Endodermal cell (in vitro differentiated cells): ENCODE data around the gene C2orf92. TPM values are rescaled to one million over a fixed set of nuclear protein-coding genes. Genes with fewer than 3 reads are reported as not detected.

Source experiments
- DNase-seq: peaks from one replicate; pipeline ENCODE4 v3.0.0-alpha.2; 2017
- H3K27ac ChIP-seq: 2 replicates; pipeline ENCODE4 v1.5.1; 2013; ENCODE audit warnings: mild to moderate bottlenecking, low read depth, low read length, moderate library complexity
- H3K27me3 ChIP-seq: 2 replicates; pipeline ENCODE4 v1.6.1; 2013; ENCODE audit warnings: mild to moderate bottlenecking, low read length, moderate library complexity; ENCODE audit not compliant: insufficient read depth, control insufficient read depth, poor library complexity, severe bottlenecking
- H3K36me3 ChIP-seq: 2 replicates; pipeline ENCODE4 v1.7.0; 2013; ENCODE audit warnings: mild to moderate bottlenecking, low read length, moderate library complexity; ENCODE audit not compliant: control insufficient read depth, insufficient read depth
- H3K4me1 ChIP-seq: one replicate; pipeline ENCODE4 v1.7.0; 2013; ENCODE audit warnings: low read length; ENCODE audit not compliant: control insufficient read depth, insufficient read depth
- H3K4me3 ChIP-seq: 2 replicates; pipeline ENCODE4 v1.5.1; 2013; ENCODE audit warnings: mild to moderate bottlenecking, low read length, moderate library complexity
- H3K9ac ChIP-seq: 2 replicates; pipeline ENCODE4 v1.6.1; 2013; ENCODE audit warnings: mild to moderate bottlenecking, low read length, moderate library complexity; ENCODE audit not compliant: poor library complexity, severe bottlenecking; ENCODE audit errors: extremely low read depth
- H3K9me3 ChIP-seq: 2 replicates; pipeline ENCODE4 v1.6.1; 2013; ENCODE audit warnings: mild to moderate bottlenecking, low read length, moderate library complexity; ENCODE audit not compliant: control insufficient read depth
- H3K27ac Mint-ChIP-seq: 2 replicates; pipeline ENCODE4 v1.8.0; 2020; ENCODE audit warnings: mixed read lengths
- H3K27me3 Mint-ChIP-seq: 2 replicates; pipeline ENCODE4 v1.8.0; 2021; ENCODE audit warnings: mild to moderate bottlenecking, mixed read lengths; ENCODE audit not compliant: insufficient read depth
- H3K36me3 Mint-ChIP-seq: 2 replicates; pipeline ENCODE4 v1.8.0; 2020; ENCODE audit warnings: low read depth, mixed read lengths
- H3K4me1 Mint-ChIP-seq: 2 replicates; pipeline ENCODE4 v1.8.0; 2020; ENCODE audit warnings: mixed read lengths
- H3K4me3 Mint-ChIP-seq: 2 replicates; pipeline ENCODE4 v1.8.0; 2020; ENCODE audit warnings: mild to moderate bottlenecking, moderate library complexity, mixed read lengths
- H3K9me3 Mint-ChIP-seq: 2 replicates; pipeline ENCODE4 v1.8.0; 2020; ENCODE audit warnings: mild to moderate bottlenecking, mixed read lengths
- WGBS, 2 experiments: methylation state at CpG; one replicate each; pipeline versions ENCODE4 v1.1.5 to v1.1.7; 2013; ENCODE audit warnings: missing lambda C conversion rate in 2 of 2, mixed read lengths in 1 of 2; ENCODE audit not compliant: insufficient coverage in 1 of 2, insufficient read length in 1 of 2; 5-methylcytosine and 5-hydroxymethylcytosine counted together
- total RNA-seq, 2 donors: library from RNA; stranded (reverse); fragmentation: NEBNext Ultra II Directional in 1 of 2; extraction: Animal tissue kit (Norgen Biotek cat#: 25700) in 1 of 2; gene quantifications; 2 replicates in 1 of 2; 3 replicates in 1 of 2; pipeline ENCODE4 v1.2.1, GENCODE V29; 2021
- TF ChIP-seq, protein P1 (sequence below): fragments of 200-600 bp; sonication (generic); conservative IDR thresholded peaks from 2 replicates; pipeline ENCODE4 v1.5.0; 2021; ENCODE audit warnings: antibody characterized with exemption, mild to moderate bottlenecking

Gene C2orf92
- total RNA-seq, 2 donors from 2014 or later = 12.5 to 17.4 TPM

GRCh38 chr2:97695744-97696143, 26.2 kb downstream of the C2orf92 start:
- peaks cover 30% of the 10 kb centered on the region for H3K4me1 Mint-ChIP-seq
- TF ChIP-seq, protein P1, sequence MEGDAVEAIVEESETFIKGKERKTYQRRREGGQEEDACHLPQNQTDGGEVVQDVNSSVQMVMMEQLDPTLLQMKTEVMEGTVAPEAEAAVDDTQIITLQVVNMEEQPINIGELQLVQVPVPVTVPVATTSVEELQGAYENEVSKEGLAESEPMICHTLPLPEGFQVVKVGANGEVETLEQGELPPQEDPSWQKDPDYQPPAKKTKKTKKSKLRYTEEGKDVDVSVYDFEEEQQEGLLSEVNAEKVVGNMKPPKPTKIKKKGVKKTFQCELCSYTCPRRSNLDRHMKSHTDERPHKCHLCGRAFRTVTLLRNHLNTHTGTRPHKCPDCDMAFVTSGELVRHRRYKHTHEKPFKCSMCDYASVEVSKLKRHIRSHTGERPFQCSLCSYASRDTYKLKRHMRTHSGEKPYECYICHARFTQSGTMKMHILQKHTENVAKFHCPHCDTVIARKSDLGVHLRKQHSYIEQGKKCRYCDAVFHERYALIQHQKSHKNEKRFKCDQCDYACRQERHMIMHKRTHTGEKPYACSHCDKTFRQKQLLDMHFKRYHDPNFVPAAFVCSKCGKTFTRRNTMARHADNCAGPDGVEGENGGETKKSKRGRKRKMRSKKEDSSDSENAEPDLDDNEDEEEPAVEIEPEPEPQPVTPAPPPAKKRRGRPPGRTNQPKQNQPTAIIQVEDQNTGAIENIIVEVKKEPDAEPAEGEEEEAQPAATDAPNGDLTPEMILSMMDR = no peak
- H3K4me1 ChIP-seq = peaks cover 2% of the 10 kb centered on the region
- no peak overlapping the region for H3K27ac Mint-ChIP-seq
- H3K27me3 Mint-ChIP-seq = no peaks in the 10 kb centered on the region
- WGBS, 2 experiments = 89 to 100% methylated on average over 4 to 5 of the region's 5 CpGs
- H3K4me3 Mint-ChIP-seq = no peak overlapping the region
- peak; percentile 44 for DNase-seq
- no peaks in the 10 kb centered on the region for H3K9me3 ChIP-seq
- no peaks in the 10 kb centered on the region for H3K36me3 Mint-ChIP-seq
- H3K4me3 ChIP-seq = no peak overlapping the region
- H3K9me3 Mint-ChIP-seq = no peaks in the 10 kb centered on the region
- H3K27me3 ChIP-seq = no peaks in the 10 kb centered on the region
- no peak overlapping the region for H3K9ac ChIP-seq
- no peak overlapping the region for H3K27ac ChIP-seq
- H3K36me3 ChIP-seq = no peaks in the 10 kb centered on the region

DNA sequence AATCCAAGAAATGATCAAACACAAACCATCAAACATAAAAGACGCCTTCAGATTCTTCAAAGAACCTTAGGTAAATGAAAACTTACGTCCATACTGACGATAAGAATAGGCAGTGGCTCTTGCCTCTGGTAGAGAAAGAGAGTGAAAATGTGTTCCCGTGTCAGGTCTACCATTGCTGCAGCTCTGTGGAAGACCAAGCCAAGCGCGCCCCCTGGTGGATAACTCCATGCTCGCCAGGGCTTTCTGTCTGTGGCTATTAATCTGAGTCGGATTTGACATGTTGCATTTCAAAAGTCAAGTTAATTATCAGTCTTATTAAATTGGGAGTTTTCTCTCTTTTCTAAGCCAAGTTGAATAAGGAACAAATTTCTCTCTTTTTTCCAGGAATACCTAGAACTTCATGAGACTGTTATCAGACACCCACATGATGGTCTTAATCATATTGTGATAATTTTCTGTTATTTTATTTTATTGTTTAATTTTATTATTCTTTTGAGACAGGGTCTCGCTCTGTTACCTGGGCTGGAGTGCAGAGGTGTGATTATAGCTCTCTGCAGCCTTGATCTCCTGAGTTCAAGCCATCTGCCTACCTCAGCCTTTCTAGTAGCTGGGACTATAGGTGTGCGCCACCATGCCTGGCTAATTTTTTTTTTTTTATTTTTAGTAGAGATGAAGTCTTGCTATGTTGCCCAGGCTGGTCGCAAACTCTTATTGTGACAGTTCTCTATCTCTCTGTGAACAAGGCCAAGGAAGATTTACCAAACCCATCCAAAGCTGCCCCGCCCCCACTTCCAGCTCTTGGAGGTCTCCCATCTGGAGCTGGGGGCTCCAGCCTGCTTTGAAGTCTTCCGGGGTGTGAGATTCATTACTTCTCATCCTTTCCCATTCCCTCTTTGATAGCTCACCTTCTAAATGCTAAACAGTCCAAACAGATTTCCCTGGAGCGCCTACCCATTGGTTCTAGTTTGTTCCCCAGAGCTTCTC, 28.0 kb downstream of the C2orf92 start:
- H3K4me1 Mint-ChIP-seq = peaks cover 23% of the 10 kb centered on the region
- 34 to 39% methylated on average over 5 to 14 of the region's 14 CpGs for WGBS, 2 experiments
- no peak overlapping the region for H3K4me3 Mint-ChIP-seq

DNA sequence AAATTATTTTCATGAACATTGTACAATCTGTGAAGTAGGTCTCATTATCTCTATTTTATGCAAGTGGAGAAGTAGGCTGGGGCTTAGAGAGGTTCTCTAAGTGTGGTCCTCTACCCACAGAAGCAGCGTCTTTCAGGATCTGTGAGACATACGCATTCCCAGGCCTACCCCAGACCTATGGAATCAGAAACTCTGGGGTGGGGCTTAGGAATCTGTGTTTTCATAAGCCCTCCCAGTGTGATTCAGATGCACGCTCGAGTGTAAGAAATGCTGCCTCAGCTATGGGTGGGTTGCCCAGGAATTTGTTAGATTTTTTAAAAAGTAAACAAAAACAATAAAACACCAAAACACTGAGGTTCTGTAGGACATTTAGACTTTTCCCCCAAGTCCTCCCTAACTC, 29.0 kb downstream of the C2orf92 start:
- Histone ChIP-seq H3K4me1 (peaks cover 2% of the 10 kb centered on the region), H3K27ac (no peak overlapping the region), H3K4me3 (no peak overlapping the region), H3K9me3 (no peaks in the 10 kb centered on the region), H3K36me3 (no peaks in the 10 kb centered on the region), H3K27me3 (no peaks in the 10 kb centered on the region), H3K9ac (no peak overlapping the region)
- Mint-ChIP-seq H3K27ac (no peak overlapping the region), H3K36me3 (no peaks in the 10 kb centered on the region), H3K9me3 (no peaks in the 10 kb centered on the region), H3K27me3 (no peaks in the 10 kb centered on the region), H3K4me1 (peaks cover 23% of the 10 kb centered on the region), H3K4me3 (no peak overlapping the region)
- TF ChIP-seq, protein P1 = no peak
- 92% methylated on average over 4 of the region's 4 CpGs; no CpG with 5 or more reads in 1 of the 2 experiments for WGBS, 2 experiments
- DNase-seq = no peak

More for the DNA sequence above, 28.0 kb downstream of the C2orf92 start:
- Histone ChIP-seq H3K36me3 (no peaks in the 10 kb centered on the region), H3K4me3 (no peak overlapping the region), H3K9ac (no peak overlapping the region), H3K27me3 (no peaks in the 10 kb centered on the region), H3K9me3 (no peaks in the 10 kb centered on the region), H3K4me1 (peaks cover 2% of the 10 kb centered on the region), H3K27ac (no peak overlapping the region)
- Mint-ChIP-seq H3K9me3 (no peaks in the 10 kb centered on the region), H3K36me3 (no peaks in the 10 kb centered on the region), H3K27me3 (no peaks in the 10 kb centered on the region), H3K27ac (no peak overlapping the region)
- DNase-seq = peak; percentile 96
- TF ChIP-seq, protein P1 = peak; percentile 98
